GM18951 (cell line): Measurements from ENCODE around the gene BASP1.
"Not testable (repeated sequence)": the region's sequence is repeated elsewhere in the genome, so short reads cannot be mapped to it uniquely, and the experiment has no call there.

ENCODE experiments used
- POLR2A ChIP-seq: IDR thresholded peaks from 4 replicates; pipeline ENCODE4 v1.6.1; 2011; ENCODE audit warnings: mild to moderate bottlenecking; ENCODE audit not compliant: insufficient read length, insufficient read depth; ENCODE audit errors: extremely low read depth
- in situ Hi-C: fragments of 300-500 bp; cut with MboI; formaldehyde crosslinking; loops from one replicate; pipeline ENCODE4 v1.12.0; 2022; ENCODE audit warnings: low sequenced_read_pairs, mixed read lengths, inconsistent platforms; ENCODE audit not compliant: unreplicated experiment

The BASP1 gene

GRCh38 chr5:17230808-17231525 lies 13.5 kb downstream of the BASP1 start:
- TF ChIP-seq POLR2A, result no peak
- in situ Hi-C loops, result no loop called here

- no peak for TF ChIP-seq POLR2A
- in situ Hi-C loops, result no loop called here
Observed at GRCh38 chr5:17232405-17232804, 15.0 kb downstream of the BASP1 start.

GRCh38 chr5:17233488-17233887 lies 16.1 kb downstream of the BASP1 start:
- in situ Hi-C loops, result no loop called here
- TF ChIP-seq POLR2A, result no peak

GRCh38 chr5:17234374-17234773 lies 16.9 kb downstream of the BASP1 start:
- TF ChIP-seq POLR2A, result no peak
- in situ Hi-C loops, result no loop called here

GRCh38 chr5:17235731-17236330 lies 18.4 kb downstream of the BASP1 start:
- in situ Hi-C loops, result no loop called here
- TF ChIP-seq POLR2A, result no peak

GRCh38 chr5:17238521-17239041 lies 21.1 kb downstream of the BASP1 start:
- TF ChIP-seq POLR2A, result no peak
- in situ Hi-C loops, result no loop called here

GRCh38 chr5:17239953-17240352 lies 22.5 kb downstream of the BASP1 start:
- no peak for TF ChIP-seq POLR2A
- in situ Hi-C loops, result no loop called here

- TF ChIP-seq POLR2A, result no peak
- in situ Hi-C loops, result no loop called here
Observed at GRCh38 chr5:17240487-17240886, 23.1 kb downstream of the BASP1 start.

- in situ Hi-C loops, result no loop called here
- TF ChIP-seq POLR2A, result no peak
Observed at GRCh38 chr5:17241635-17242034, 24.2 kb downstream of the BASP1 start.

GRCh38 chr5:17243287-17244063 lies 26.0 kb downstream of the BASP1 start:
- in situ Hi-C loops, result no loop called here
- TF ChIP-seq POLR2A, result no peak

- in situ Hi-C loops, result no loop called here
- TF ChIP-seq POLR2A, result no peak
Observed at GRCh38 chr5:17249029-17249634, 31.7 kb downstream of the BASP1 start.

GRCh38 chr5:17249841-17250240 lies 32.4 kb downstream of the BASP1 start:
- in situ Hi-C loops, result not testable (repeated sequence)

- no peak for TF ChIP-seq POLR2A
- in situ Hi-C loops, result no loop called here
Observed at GRCh38 chr5:17252543-17252942, 35.1 kb downstream of the BASP1 start.

- no peak for TF ChIP-seq POLR2A
- in situ Hi-C loops, result no loop called here
Observed at GRCh38 chr5:17255471-17256021, 38.1 kb downstream of the BASP1 start.
